ENCODE data around the gene NSF.

Gene NSF

DNA sequence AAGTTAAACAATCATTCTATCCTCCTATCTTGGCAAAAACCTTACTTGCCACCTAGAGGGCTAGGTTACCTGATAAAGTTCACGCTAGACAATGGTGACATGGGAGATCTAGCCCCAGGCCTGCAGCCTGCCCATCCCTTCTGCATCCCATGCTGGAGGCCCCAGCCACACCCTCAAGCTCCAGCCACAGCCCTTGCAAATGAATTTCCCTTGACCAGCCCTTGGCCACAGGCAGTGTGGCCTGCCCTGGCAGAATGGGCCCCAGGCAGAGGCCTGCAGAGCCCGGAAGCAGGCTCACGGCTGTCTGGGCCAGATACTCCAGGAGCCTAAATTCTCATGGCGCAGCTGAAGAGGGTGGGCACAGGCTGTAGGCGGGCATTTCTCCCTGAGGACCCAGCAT lies 213.1 kb downstream of the NSF start:
- H3K27ac ChIP-seq = no peak overlapping the region
- H3K4me3 ChIP-seq = no peak overlapping the region
- TF ChIP-seq CTCF (IDR thresholded peaks at IDR 0.05) = no peak
- no peak for DNase-seq (ENCODE audit: low spot score)

GRCh38 chr17:46805771-46806170 lies 215.3 kb downstream of the NSF start:
- Histone ChIP-seq H3K27ac (no peak overlapping the region), H3K4me3 (no peak overlapping the region)
- TF ChIP-seq CTCF (IDR thresholded peaks at IDR 0.05) = no peak
- no peak for DNase-seq (ENCODE audit: low spot score)
